NCI-H2227 treated with DMSO at 0.1 percent for 48 hours (cell line): Measurements from ENCODE around the gene ZNF207.
"Not testable (repeated sequence)": the region's sequence is repeated elsewhere in the genome, so short reads cannot be mapped to it uniquely, and the experiment has no call there.

ENCODE experiments used
- DNase-seq: peaks from one replicate; lab custom pipeline; 2025; lab: John Stamatoyannopoulos, UW

Gene ZNF207

GRCh38 chr17:32388128-32388527 lies 38.2 kb downstream of the ZNF207 start:
- DNase-seq = not testable (repeated sequence)

- no peak for DNase-seq
These were observed 38.9 kb downstream of the ZNF207 start for GRCh38 chr17:32388613-32389459.

DNA sequence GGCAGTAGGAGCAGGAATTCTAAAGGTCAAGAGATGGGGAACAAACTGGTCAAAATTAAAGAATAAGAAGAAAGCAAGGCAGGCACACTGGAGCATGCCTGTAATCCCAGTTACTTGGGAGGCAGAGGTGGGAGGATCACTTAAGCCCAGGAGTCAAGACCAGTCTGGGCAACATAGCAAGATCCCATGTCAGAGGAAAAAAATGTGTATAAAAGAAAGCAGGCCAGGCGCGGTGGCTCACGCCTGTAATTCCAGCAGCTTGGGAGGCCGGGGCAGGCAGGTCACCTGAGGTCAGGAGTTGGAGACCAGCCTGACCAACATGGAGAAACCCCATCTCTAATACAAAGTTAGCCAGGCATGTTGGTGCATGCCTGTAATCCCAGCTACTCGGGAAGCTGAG lies 43.9 kb downstream of the ZNF207 start:
- no peak for DNase-seq

- no peak for DNase-seq
These were observed 46.4 kb downstream of the ZNF207 start for GRCh38 chr17:32396343-32396742.

DNA sequence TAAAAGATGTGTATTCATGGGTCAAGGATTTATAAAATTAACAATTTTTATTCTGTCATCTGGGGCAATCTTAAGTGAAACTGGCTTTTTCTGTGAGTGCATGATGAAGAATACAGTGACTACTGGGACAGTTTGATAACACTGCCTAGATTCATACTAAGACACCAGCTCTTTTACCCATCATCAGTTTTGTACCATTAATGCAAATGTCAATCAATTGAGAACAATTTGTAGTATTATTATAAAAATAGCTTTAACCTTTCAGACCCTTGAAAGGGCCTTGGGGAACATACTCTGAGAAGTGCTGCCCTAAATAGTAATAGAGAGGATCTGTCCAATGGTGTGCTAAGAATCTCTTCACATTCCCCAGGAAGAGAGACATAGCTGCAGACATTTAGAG lies 49.0 kb downstream of the ZNF207 start:
- no peak for DNase-seq

DNA sequence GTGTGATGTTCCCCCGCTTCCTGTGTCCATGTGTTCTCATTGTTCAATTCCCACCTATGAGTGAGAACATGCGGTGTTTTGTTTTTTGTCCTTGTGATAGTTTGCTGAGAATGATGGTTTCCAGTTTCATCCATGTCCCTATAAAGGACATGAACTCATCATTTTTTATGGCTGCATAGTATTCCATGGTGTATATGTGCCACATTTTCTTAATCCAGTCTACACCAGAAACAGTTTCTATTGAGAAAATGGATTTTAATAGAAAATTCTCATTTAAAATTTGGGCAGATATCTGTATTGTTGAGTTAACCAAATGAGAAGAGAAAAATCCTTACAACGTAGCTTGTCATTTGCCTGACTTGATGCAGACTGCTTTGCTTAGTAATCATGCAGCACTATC lies 60.1 kb downstream of the ZNF207 start:
- DNase-seq = not testable (repeated sequence)

DNA sequence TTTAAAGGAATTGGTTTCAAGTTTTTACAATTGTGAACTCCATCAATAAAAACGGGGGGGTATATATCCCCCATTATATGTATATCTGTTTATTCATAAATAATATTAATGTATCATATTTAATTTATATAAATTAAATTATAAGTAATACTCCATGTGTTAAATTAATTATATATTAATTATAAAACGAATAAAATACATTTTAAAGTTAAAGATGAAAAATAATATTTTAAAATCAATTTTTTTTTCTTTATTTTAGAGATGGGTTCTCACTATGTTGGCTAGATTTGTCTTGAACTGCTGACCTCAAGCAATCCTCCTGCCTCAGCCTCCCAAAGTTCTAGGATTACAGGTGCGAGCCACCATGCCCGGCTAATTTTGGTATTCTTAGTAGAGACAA lies 76.9 kb downstream of the ZNF207 start:
- DNase-seq = no peak

- DNase-seq = no peak
These were observed 79.6 kb downstream of the ZNF207 start for GRCh38 chr17:32429598-32429997.
